HepG2 (cell line): ENCODE measurements around the gene CNPY4. TPM values are rescaled to one million over a fixed set of nuclear protein-coding genes. Genes with fewer than 3 reads are reported as not detected.

Experiments
- ARID2 ChIP-seq: sonication (generic); formaldehyde crosslinking; IDR thresholded peaks from 2 replicates; pipeline ENCODE4 v1.8.1; 2022; ENCODE audit warnings: mild to moderate bottlenecking, missing genetic modification reagents, borderline replicate concordance
- ATF5 ChIP-seq: sonication (generic); formaldehyde crosslinking; IDR thresholded peaks from 2 replicates; pipeline ENCODE4 v1.4.0; 2020; ENCODE audit warnings: mild to moderate bottlenecking, low read depth, missing genetic modification reagents
- CBX2 ChIP-seq, 2 experiments: fragments of 200-600 bp in 1 of 2; sonication (generic); formaldehyde crosslinking in 1 of 2; IDR thresholded peaks; 2 replicates each; pipeline versions ENCODE4 v1.7.0 to v1.8.1; 2018 to 2022; ENCODE audit warnings: low read depth in 2 of 2, low read length in 1 of 2, mild to moderate bottlenecking in 1 of 2, missing genetic modification reagents in 1 of 2
- EHMT2 ChIP-seq: fragments of 200-600 bp; sonication (generic); IDR thresholded peaks from 2 replicates; pipeline ENCODE4 v1.7.0; 2017; ENCODE audit warnings: antibody characterized with exemption, low read depth, low read length, borderline replicate concordance
- FLYWCH1 ChIP-seq: sonication (generic); formaldehyde crosslinking; IDR thresholded peaks from 2 replicates; pipeline ENCODE4 v1.8.1; 2023; ENCODE audit warnings: mild to moderate bottlenecking, missing genetic modification reagents
- SAP130 ChIP-seq: IDR thresholded peaks from 2 replicates; pipeline ENCODE4 v1.6.1; 2016; ENCODE audit warnings: low read depth
- ZBTB44 ChIP-seq: sonication (generic); formaldehyde crosslinking; IDR thresholded peaks from 2 replicates; pipeline ENCODE4 v1.4.0; 2020; ENCODE audit warnings: missing genetic modification reagents
- ZNF414 ChIP-seq: sonication (generic); formaldehyde crosslinking; IDR thresholded peaks from 2 replicates; pipeline ENCODE4 v1.5.0; 2020; ENCODE audit warnings: missing genetic modification reagents
- ZNF562 ChIP-seq: sonication (generic); formaldehyde crosslinking; IDR thresholded peaks from 2 replicates; pipeline ENCODE4 v1.8.0; 2022; ENCODE audit warnings: missing genetic modification reagents, borderline replicate concordance
- ZNF839 ChIP-seq: sonication (generic); formaldehyde crosslinking; IDR thresholded peaks from 2 replicates; pipeline ENCODE4 v1.4.0; 2020; ENCODE audit warnings: missing genetic modification reagents, mild to moderate bottlenecking, borderline replicate concordance
- polyA plus RNA-seq, 8 experiments: library from polyadenylated mRNA; depleted of rRNA in 3 of 8; stranded (reverse) in 7 of 8; unstranded in 1 of 8; fragments of >200 nt; fragmentation: Illumina TruSeq in 4 of 8; extraction: Trizol in 4 of 8; gene quantifications; 2 replicates each; pipeline versions ENCODE4 v1.2.1 to v1.2.3, GENCODE V29; 2011 to 2016; ENCODE audit warnings: low read depth in 4 of 8, missing spikeins in 1 of 8, mixed read lengths in 1 of 8; ENCODE audit not compliant: insufficient read depth in 1 of 8
- total RNA-seq, 5 experiments: library from RNA; depleted of rRNA; stranded (reverse); fragments of >200 nt; fragmentation: Illumina TruSeq; extraction: Trizol; gene quantifications; 2 replicates each; pipeline ENCODE4 v1.2.3, GENCODE V29; 2016; ENCODE audit warnings: low read depth in 1 of 5
- TF ChIP-seq, protein P1 (sequence below): sonication (generic); formaldehyde crosslinking; conservative IDR thresholded peaks from 2 replicates; pipeline ENCODE4 v1.8.0; 2022; ENCODE audit warnings: low read depth, missing genetic modification reagents
- TF ChIP-seq, protein P2 (sequence below): IDR thresholded peaks from 2 replicates; pipeline ENCODE4 v1.6.1; 2016
- TF ChIP-seq, protein P3 (sequence below): sonication (generic); formaldehyde crosslinking; IDR thresholded peaks from 2 replicates; pipeline ENCODE4 v1.4.0; 2020; ENCODE audit warnings: missing genetic modification reagents
- TF ChIP-seq, protein P4 (sequence below): sonication (generic); formaldehyde crosslinking; IDR thresholded peaks from 2 replicates; pipeline ENCODE4 v1.4.0; 2020; ENCODE audit warnings: missing genetic modification reagents, borderline replicate concordance

Gene CNPY4
- total and polyA plus RNA-seq, 2 of the 13 experiments (the other 11 are each of a cell fraction or from before 2014, with no cell fraction given): 6.2 to 12.7 TPM

DNA sequence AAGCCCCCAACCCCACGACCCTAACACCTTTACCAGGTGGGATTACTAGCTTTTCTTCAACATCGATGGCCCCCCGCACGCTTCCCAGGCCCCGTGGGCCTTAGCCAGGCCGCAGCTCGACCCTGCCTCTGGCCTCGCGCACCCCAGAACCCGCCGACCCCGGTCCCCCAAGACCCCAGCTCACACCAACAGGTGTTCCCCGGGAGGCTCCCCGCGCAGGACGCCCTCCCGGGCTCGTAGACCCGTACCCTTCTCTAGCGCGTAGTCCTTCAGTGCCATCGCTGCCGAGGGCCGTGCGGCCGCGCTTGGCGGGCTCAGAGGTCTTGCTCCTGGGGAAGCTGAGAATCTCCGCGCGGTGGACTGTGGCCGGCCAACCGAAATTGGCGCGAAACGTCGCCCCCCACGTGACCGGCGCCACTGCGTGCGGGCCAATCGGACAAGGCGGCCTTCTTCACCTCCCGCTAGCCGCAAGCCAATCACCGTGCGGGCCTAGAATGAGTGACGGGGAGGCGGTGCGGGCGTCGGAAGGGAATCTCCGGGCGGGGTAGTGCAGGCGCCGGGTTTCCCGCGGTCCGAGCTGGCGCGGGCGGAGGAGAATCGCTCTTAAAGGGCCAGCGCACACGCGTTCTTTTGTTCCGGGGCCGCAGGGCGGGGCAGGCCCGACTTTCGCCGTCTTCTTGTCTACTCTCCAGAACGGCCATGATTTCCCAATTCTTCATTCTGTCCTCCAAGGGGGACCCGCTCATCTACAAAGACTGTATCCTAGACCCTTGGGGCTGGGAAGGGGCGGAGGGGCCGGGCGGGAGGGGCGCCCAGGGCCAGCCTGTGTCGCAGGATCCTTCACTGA, 18.2 kb upstream of the CNPY4 start, which contains the start of the genes AP4M1 and MCM7 (continued):
- TF ChIP-seq, protein P1, sequence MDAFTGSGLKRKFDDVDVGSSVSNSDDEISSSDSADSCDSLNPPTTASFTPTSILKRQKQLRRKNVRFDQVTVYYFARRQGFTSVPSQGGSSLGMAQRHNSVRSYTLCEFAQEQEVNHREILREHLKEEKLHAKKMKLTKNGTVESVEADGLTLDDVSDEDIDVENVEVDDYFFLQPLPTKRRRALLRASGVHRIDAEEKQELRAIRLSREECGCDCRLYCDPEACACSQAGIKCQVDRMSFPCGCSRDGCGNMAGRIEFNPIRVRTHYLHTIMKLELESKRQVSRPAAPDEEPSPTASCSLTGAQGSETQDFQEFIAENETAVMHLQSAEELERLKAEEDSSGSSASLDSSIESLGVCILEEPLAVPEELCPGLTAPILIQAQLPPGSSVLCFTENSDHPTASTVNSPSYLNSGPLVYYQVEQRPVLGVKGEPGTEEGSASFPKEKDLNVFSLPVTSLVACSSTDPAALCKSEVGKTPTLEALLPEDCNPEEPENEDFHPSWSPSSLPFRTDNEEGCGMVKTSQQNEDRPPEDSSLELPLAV: no peak
- TF ChIP-seq ZBTB44 (CRISPR knock-in tag): no peak
- TF ChIP-seq ZNF562 (CRISPR knock-in tag): no peak
- peak; percentile 68 for TF ChIP-seq ZNF414
- no peak for TF ChIP-seq CBX2 (IDR thresholded peaks at IDR 0.05; ENCODE audit: low read depth, low read length)
- no peak for TF ChIP-seq CBX2 (CRISPR knock-in tag; IDR thresholded peaks at IDR 0.05; ENCODE audit: low read depth)
- no peak for TF ChIP-seq EHMT2
- TF ChIP-seq ARID2 (CRISPR knock-in tag): peak; percentile 84; the same call in 1 of the 2 replicates
- peak; percentile 37; the same call in 1 of the 2 replicates for TF ChIP-seq ZNF839
- TF ChIP-seq SAP130: peak; percentile 90
- TF ChIP-seq, protein P2, sequence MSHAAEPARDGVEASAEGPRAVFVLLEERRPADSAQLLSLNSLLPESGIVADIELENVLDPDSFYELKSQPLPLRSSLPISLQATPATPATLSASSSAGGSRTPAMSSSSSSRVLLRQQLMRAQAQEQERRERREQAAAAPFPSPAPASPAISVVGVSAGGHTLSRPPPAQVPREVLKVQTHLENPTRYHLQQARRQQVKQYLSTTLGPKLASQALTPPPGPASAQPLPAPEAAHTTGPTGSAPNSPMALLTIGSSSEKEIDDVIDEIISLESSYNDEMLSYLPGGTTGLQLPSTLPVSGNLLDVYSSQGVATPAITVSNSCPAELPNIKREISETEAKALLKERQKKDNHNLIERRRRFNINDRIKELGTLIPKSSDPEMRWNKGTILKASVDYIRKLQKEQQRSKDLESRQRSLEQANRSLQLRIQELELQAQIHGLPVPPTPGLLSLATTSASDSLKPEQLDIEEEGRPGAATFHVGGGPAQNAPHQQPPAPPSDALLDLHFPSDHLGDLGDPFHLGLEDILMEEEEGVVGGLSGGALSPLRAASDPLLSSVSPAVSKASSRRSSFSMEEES (CRISPR knock-in tag): peak; percentile 55
- TF ChIP-seq, protein P3, sequence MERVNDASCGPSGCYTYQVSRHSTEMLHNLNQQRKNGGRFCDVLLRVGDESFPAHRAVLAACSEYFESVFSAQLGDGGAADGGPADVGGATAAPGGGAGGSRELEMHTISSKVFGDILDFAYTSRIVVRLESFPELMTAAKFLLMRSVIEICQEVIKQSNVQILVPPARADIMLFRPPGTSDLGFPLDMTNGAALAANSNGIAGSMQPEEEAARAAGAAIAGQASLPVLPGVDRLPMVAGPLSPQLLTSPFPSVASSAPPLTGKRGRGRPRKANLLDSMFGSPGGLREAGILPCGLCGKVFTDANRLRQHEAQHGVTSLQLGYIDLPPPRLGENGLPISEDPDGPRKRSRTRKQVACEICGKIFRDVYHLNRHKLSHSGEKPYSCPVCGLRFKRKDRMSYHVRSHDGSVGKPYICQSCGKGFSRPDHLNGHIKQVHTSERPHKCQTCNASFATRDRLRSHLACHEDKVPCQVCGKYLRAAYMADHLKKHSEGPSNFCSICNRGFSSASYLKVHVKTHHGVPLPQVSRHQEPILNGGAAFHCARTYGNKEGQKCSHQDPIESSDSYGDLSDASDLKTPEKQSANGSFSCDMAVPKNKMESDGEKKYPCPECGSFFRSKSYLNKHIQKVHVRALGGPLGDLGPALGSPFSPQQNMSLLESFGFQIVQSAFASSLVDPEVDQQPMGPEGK (CRISPR knock-in tag): peak; percentile 10
- TF ChIP-seq FLYWCH1 (CRISPR knock-in tag): no peak; the same call in 1 of the 2 replicates
- TF ChIP-seq ATF5 (CRISPR knock-in tag): no peak
- TF ChIP-seq, protein P4, sequence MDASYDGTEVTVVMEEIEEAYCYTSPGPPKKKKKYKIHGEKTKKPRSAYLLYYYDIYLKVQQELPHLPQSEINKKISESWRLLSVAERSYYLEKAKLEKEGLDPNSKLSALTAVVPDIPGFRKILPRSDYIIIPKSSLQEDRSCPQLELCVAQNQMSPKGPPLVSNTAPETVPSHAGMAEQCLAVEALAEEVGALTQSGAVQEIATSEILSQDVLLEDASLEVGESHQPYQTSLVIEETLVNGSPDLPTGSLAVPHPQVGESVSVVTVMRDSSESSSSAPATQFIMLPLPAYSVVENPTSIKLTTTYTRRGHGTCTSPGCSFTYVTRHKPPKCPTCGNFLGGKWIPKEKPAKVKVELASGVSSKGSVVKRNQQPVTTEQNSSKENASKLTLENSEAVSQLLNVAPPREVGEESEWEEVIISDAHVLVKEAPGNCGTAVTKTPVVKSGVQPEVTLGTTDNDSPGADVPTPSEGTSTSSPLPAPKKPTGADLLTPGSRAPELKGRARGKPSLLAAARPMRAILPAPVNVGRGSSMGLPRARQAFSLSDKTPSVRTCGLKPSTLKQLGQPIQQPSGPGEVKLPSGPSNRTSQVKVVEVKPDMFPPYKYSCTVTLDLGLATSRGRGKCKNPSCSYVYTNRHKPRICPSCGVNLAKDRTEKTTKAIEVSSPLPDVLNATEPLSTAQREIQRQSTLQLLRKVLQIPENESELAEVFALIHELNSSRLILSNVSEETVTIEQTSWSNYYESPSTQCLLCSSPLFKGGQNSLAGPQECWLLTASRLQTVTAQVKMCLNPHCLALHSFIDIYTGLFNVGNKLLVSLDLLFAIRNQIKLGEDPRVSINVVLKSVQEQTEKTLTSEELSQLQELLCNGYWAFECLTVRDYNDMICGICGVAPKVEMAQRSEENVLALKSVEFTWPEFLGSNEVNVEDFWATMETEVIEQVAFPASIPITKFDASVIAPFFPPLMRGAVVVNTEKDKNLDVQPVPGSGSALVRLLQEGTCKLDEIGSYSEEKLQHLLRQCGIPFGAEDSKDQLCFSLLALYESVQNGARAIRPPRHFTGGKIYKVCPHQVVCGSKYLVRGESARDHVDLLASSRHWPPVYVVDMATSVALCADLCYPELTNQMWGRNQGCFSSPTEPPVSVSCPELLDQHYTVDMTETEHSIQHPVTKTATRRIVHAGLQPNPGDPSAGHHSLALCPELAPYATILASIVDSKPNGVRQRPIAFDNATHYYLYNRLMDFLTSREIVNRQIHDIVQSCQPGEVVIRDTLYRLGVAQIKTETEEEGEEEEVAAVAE: peak; percentile 95
